SK-N-SH treated with all-trans-retinoic acid at 6 μM for 48 hours (cell line): ENCODE results near the gene CENPF.
"Not testable (repeated sequence)": the region's sequence is repeated elsewhere in the genome, so short reads cannot be mapped to it uniquely, and the experiment has no call there.

Experiments used
- ATAC-seq: fragments of 200-7000 bp; cut with Tn5 transposase; 3 replicates; pipeline ENCODE4 v1.9.1; 2020; ENCODE audit warnings: mild to moderate bottlenecking, moderate library complexity
- ARNTL ChIP-seq: fragments of 450-650 bp; formaldehyde crosslinking; IDR thresholded peaks from 2 replicates; pipeline ENCODE4 v1.5.0; 2020; ENCODE audit warnings: low read depth, mild to moderate bottlenecking, moderate library complexity, borderline replicate concordance
- BACH2 ChIP-seq: fragments of 250-450 bp; sonication (Bioruptor Pico); IDR thresholded peaks from 2 replicates; pipeline ENCODE4 v1.9.0; 2021; ENCODE audit warnings: mild to moderate bottlenecking, borderline replicate concordance
- CREB5 ChIP-seq: fragments of 250-450 bp; sonication (Bioruptor Pico); IDR thresholded peaks from 2 replicates; pipeline ENCODE4 v1.5.1; 2020; ENCODE audit warnings: low read depth, mild to moderate bottlenecking, moderate library complexity
- CSDC2 ChIP-seq: fragments of 250-450 bp; sonication (Bioruptor Pico); IDR thresholded peaks from 2 replicates; pipeline ENCODE4 v1.5.0; 2020; ENCODE audit warnings: mild to moderate bottlenecking, moderate library complexity
- CSRNP3 ChIP-seq: fragments of 250-450 bp; sonication (Bioruptor Pico); IDR thresholded peaks from 2 replicates; pipeline ENCODE4 v1.5.1; 2021; ENCODE audit warnings: mild to moderate bottlenecking, moderate library complexity
- ESRRG ChIP-seq: fragments of 250-450 bp; sonication (Bioruptor Pico); IDR thresholded peaks from 2 replicates; pipeline ENCODE4 v1.6.1; 2021; ENCODE audit warnings: mild to moderate bottlenecking
- GLIS3 ChIP-seq: fragments of 250-450 bp; sonication (Bioruptor Pico); IDR thresholded peaks from 2 replicates; pipeline ENCODE4 v1.5.0; 2020; ENCODE audit warnings: mild to moderate bottlenecking, moderate library complexity
- ISL1 ChIP-seq: fragments of 250-450 bp; sonication (Bioruptor Pico); IDR thresholded peaks from 2 replicates; pipeline ENCODE4 v2.1.2; 2022; ENCODE audit warnings: mild to moderate bottlenecking, moderate library complexity
- OSR1 ChIP-seq: fragments of 250-450 bp; sonication (Bioruptor Pico); IDR thresholded peaks from 2 replicates; pipeline ENCODE4 v1.8.0; 2022; ENCODE audit warnings: moderate library complexity, mild to moderate bottlenecking, inconsistent platforms
- PATZ1 ChIP-seq: fragments of 250-450 bp; sonication (Bioruptor Pico); IDR thresholded peaks from 2 replicates; pipeline ENCODE4 v1.8.0; 2020; ENCODE audit warnings: mild to moderate bottlenecking, moderate library complexity, borderline replicate concordance
- POU6F1 ChIP-seq: fragments of 250-450 bp; sonication (Bioruptor Pico); IDR thresholded peaks from 2 replicates; pipeline ENCODE4 v1.8.0; 2021; ENCODE audit warnings: low read depth, mild to moderate bottlenecking, moderate library complexity, borderline replicate concordance
- PPARA ChIP-seq: fragments of 250-450 bp; sonication (Bioruptor Pico); IDR thresholded peaks from 2 replicates; pipeline ENCODE4 v1.5.0; 2020; ENCODE audit warnings: mild to moderate bottlenecking, borderline replicate concordance
- SNAI2 ChIP-seq: fragments of 250-450 bp; sonication (Bioruptor Pico); IDR thresholded peaks from 2 replicates; pipeline ENCODE4 v1.5.0; 2020; ENCODE audit warnings: mild to moderate bottlenecking, moderate library complexity
- TOX ChIP-seq: fragments of 250-450 bp; sonication (Bioruptor Pico); IDR thresholded peaks from 2 replicates; pipeline ENCODE4 v1.8.0; 2021; ENCODE audit warnings: mild to moderate bottlenecking, moderate library complexity, borderline replicate concordance
- TSHZ2 ChIP-seq: fragments of 250-450 bp; sonication (Bioruptor Pico); IDR thresholded peaks from 2 replicates; pipeline ENCODE4 v1.5.0; 2020; ENCODE audit warnings: mild to moderate bottlenecking, moderate library complexity
- ZC3H10 ChIP-seq: fragments of 250-450 bp; sonication (Bioruptor Pico); IDR thresholded peaks from 2 replicates; pipeline ENCODE4 v1.5.1; 2021; ENCODE audit warnings: mild to moderate bottlenecking, moderate library complexity
- ZFP3 ChIP-seq: fragments of 250-450 bp; sonication (Bioruptor Pico); IDR thresholded peaks from 2 replicates; pipeline ENCODE4 v1.5.0; 2020; ENCODE audit warnings: mild to moderate bottlenecking, moderate library complexity
- ZFP30 ChIP-seq: fragments of 450-650 bp; formaldehyde crosslinking; IDR thresholded peaks from 2 replicates; pipeline ENCODE4 v1.5.0; 2022; ENCODE audit warnings: mild to moderate bottlenecking, moderate library complexity
- ZNF565 ChIP-seq: fragments of 450-650 bp; formaldehyde crosslinking; conservative IDR thresholded peaks from 2 replicates; pipeline ENCODE4 v1.5.0; 2020; ENCODE audit warnings: low read depth, mild to moderate bottlenecking, moderate library complexity
- ZNF70 ChIP-seq: fragments of 450-650 bp; formaldehyde crosslinking; IDR thresholded peaks from 2 replicates; pipeline ENCODE4 v1.5.0; 2020; ENCODE audit warnings: mild to moderate bottlenecking, moderate library complexity
- ZNF8 ChIP-seq: fragments of 450-650 bp; formaldehyde crosslinking; IDR thresholded peaks from 2 replicates; pipeline ENCODE4 v1.5.0; 2020; ENCODE audit warnings: mild to moderate bottlenecking, moderate library complexity

The CENPF gene

GRCh38 chr1:214593158-214593557 is 9.8 kb upstream of the CENPF start:
- ATAC-seq = no peak

GRCh38 chr1:214603819-214604252 is 841 bp downstream of the CENPF start:
- no peak for TF ChIP-seq ESRRG (CRISPR knock-in tag)
- TF ChIP-seq ZFP30 (CRISPR knock-in tag) = no peak
- no peak for TF ChIP-seq TOX
- TF ChIP-seq PPARA (CRISPR knock-in tag) = no peak
- no peak for TF ChIP-seq ZNF70
- TF ChIP-seq OSR1 (CRISPR knock-in tag) = no peak
- TF ChIP-seq ZC3H10 (CRISPR knock-in tag) = no peak
- no peak for TF ChIP-seq ZNF565 (CRISPR knock-in tag)
- TF ChIP-seq GLIS3 (CRISPR knock-in tag) = no peak
- no peak for TF ChIP-seq TSHZ2
- peak; percentile 32 for ATAC-seq

More at GRCh38 chr1:214593158-214593557, 9.8 kb upstream of the CENPF start:
- TF ChIP-seq BACH2 (CRISPR knock-in tag) (no peak), OSR1 (CRISPR knock-in tag) (no peak), PPARA (CRISPR knock-in tag) (no peak), CREB5 (CRISPR knock-in tag) (no peak), ZFP3 (CRISPR knock-in tag) (no peak), CSDC2 (no peak), TOX (no peak), SNAI2 (no peak), ESRRG (CRISPR knock-in tag) (no peak), CSRNP3 (CRISPR knock-in tag) (no peak), ZFP30 (CRISPR knock-in tag) (no peak), ZNF565 (CRISPR knock-in tag) (no peak), PATZ1 (CRISPR knock-in tag) (no peak), POU6F1 (no peak)

- TF ChIP-seq SNAI2 (no peak), ISL1 (CRISPR knock-in tag) (no peak), CREB5 (CRISPR knock-in tag) (no peak), CSRNP3 (CRISPR knock-in tag) (no peak), ZNF8 (no peak), ARNTL (CRISPR knock-in tag) (no peak), CSDC2 (no peak), ZNF70 (no peak), TOX (no peak), ZFP3 (CRISPR knock-in tag) (no peak)
- TF ChIP-seq, all 23 proteins: peak for 0
Measured at GRCh38 chr1:214604523-214604922, 1.5 kb downstream of the CENPF start.

GRCh38 chr1:214605484-214605883 is 2.5 kb downstream of the CENPF start:
- not testable (repeated sequence) for ATAC-seq

More at GRCh38 chr1:214604523-214604922, 1.5 kb downstream of the CENPF start:
- ATAC-seq = no peak

GRCh38 chr1:214605933-214606925 is 3.2 kb downstream of the CENPF start:
- ATAC-seq = not testable (repeated sequence)
